WTC11 (cell line): ENCODE results near the gene SFMBT1.

Experiments
- ELF4 ChIP-seq: sonication (generic); formaldehyde crosslinking; IDR thresholded peaks from 2 replicates; pipeline ENCODE4 v1.8.1; 2022; ENCODE audit warnings: low read depth, mild to moderate bottlenecking, moderate library complexity, missing genetic modification reagents
- ETV6 ChIP-seq: sonication (generic); formaldehyde crosslinking; IDR thresholded peaks from 2 replicates; pipeline ENCODE4 v1.8.1; 2022; ENCODE audit warnings: mild to moderate bottlenecking, missing genetic modification reagents
- FOXK1 ChIP-seq: sonication (generic); formaldehyde crosslinking; IDR thresholded peaks from 2 replicates; pipeline ENCODE4 v1.8.0; 2022; ENCODE audit warnings: mild to moderate bottlenecking, moderate library complexity, missing genetic modification reagents
- NFE2L1 ChIP-seq: sonication (generic); formaldehyde crosslinking; IDR thresholded peaks from 2 replicates; pipeline ENCODE4 v1.8.1; 2023; ENCODE audit warnings: missing genetic modification reagents
- NFYB ChIP-seq: sonication (generic); formaldehyde crosslinking; conservative IDR thresholded peaks from 2 replicates; pipeline ENCODE4 v1.8.0; 2022; ENCODE audit warnings: low read depth, missing genetic modification reagents
- NR3C1 ChIP-seq: sonication (generic); formaldehyde crosslinking; conservative IDR thresholded peaks from 2 replicates; pipeline ENCODE4 v1.8.1; 2023; ENCODE audit warnings: low read depth, mild to moderate bottlenecking, missing genetic modification reagents
- RELA ChIP-seq: sonication (generic); formaldehyde crosslinking; IDR thresholded peaks from 2 replicates; pipeline ENCODE4 v1.8.1; 2022; ENCODE audit warnings: missing genetic modification reagents, mild to moderate bottlenecking, borderline replicate concordance
- ZNF138 ChIP-seq: sonication (generic); formaldehyde crosslinking; conservative IDR thresholded peaks from 2 replicates; pipeline ENCODE4 v1.8.1; 2022; ENCODE audit warnings: mild to moderate bottlenecking, moderate library complexity, missing genetic modification reagents
- TF ChIP-seq, protein P1 (sequence below): sonication (generic); formaldehyde crosslinking; IDR thresholded peaks from 2 replicates; pipeline ENCODE4 v1.8.1; 2023; ENCODE audit warnings: mild to moderate bottlenecking, missing genetic modification reagents, moderate library complexity
- TF ChIP-seq, protein P2 (sequence below): fragments of 200-600 bp; IDR thresholded peaks from 2 replicates; pipeline ENCODE4 v1.8.0; 2022; ENCODE audit warnings: antibody characterized with exemption
- TF ChIP-seq, protein P3 (sequence below): sonication (generic); formaldehyde crosslinking; IDR thresholded peaks from 2 replicates; pipeline ENCODE4 v1.8.1; 2023; ENCODE audit warnings: mild to moderate bottlenecking, missing genetic modification reagents, borderline replicate concordance
- TF ChIP-seq, protein P4 (sequence below): sonication (generic); formaldehyde crosslinking; IDR thresholded peaks from 2 replicates; pipeline ENCODE4 v1.8.0; 2022; ENCODE audit warnings: mild to moderate bottlenecking, missing genetic modification reagents

DNA sequence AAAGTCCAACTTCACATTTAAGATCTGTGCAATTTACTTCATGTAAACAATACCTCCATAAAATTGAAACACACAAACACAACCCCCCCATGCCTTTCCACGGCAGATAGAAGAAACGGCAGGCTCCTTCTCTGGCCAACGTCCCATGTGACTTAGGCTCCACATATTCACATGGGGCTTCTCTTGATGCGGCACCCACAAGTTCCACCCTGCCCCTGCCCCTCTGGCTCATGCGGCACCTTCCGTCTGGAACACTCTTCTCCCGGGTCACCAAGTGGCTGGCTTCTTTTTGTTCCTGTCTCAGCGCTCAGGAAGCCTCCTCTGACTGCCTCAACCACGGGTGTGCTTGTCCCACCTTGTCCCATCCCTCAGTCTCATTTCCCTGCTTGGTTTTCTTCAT, 174.1 kb downstream of the SFMBT1 start:
- TF ChIP-seq, protein P1, sequence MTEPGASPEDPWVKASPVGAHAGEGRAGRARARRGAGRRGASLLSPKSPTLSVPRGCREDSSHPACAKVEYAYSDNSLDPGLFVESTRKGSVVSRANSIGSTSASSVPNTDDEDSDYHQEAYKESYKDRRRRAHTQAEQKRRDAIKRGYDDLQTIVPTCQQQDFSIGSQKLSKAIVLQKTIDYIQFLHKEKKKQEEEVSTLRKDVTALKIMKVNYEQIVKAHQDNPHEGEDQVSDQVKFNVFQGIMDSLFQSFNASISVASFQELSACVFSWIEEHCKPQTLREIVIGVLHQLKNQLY (CRISPR knock-in tag), result no peak
- TF ChIP-seq, protein P2, sequence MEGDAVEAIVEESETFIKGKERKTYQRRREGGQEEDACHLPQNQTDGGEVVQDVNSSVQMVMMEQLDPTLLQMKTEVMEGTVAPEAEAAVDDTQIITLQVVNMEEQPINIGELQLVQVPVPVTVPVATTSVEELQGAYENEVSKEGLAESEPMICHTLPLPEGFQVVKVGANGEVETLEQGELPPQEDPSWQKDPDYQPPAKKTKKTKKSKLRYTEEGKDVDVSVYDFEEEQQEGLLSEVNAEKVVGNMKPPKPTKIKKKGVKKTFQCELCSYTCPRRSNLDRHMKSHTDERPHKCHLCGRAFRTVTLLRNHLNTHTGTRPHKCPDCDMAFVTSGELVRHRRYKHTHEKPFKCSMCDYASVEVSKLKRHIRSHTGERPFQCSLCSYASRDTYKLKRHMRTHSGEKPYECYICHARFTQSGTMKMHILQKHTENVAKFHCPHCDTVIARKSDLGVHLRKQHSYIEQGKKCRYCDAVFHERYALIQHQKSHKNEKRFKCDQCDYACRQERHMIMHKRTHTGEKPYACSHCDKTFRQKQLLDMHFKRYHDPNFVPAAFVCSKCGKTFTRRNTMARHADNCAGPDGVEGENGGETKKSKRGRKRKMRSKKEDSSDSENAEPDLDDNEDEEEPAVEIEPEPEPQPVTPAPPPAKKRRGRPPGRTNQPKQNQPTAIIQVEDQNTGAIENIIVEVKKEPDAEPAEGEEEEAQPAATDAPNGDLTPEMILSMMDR, result no peak
- TF ChIP-seq RELA (CRISPR knock-in tag), result no peak
- TF ChIP-seq ELF4 (CRISPR knock-in tag), result no peak
- TF ChIP-seq NFYB, result no peak
- TF ChIP-seq FOXK1 (CRISPR knock-in tag), result no peak
- TF ChIP-seq ZNF138 (CRISPR knock-in tag), result no peak
- TF ChIP-seq ETV6 (CRISPR knock-in tag), result no peak
- TF ChIP-seq, protein P3, sequence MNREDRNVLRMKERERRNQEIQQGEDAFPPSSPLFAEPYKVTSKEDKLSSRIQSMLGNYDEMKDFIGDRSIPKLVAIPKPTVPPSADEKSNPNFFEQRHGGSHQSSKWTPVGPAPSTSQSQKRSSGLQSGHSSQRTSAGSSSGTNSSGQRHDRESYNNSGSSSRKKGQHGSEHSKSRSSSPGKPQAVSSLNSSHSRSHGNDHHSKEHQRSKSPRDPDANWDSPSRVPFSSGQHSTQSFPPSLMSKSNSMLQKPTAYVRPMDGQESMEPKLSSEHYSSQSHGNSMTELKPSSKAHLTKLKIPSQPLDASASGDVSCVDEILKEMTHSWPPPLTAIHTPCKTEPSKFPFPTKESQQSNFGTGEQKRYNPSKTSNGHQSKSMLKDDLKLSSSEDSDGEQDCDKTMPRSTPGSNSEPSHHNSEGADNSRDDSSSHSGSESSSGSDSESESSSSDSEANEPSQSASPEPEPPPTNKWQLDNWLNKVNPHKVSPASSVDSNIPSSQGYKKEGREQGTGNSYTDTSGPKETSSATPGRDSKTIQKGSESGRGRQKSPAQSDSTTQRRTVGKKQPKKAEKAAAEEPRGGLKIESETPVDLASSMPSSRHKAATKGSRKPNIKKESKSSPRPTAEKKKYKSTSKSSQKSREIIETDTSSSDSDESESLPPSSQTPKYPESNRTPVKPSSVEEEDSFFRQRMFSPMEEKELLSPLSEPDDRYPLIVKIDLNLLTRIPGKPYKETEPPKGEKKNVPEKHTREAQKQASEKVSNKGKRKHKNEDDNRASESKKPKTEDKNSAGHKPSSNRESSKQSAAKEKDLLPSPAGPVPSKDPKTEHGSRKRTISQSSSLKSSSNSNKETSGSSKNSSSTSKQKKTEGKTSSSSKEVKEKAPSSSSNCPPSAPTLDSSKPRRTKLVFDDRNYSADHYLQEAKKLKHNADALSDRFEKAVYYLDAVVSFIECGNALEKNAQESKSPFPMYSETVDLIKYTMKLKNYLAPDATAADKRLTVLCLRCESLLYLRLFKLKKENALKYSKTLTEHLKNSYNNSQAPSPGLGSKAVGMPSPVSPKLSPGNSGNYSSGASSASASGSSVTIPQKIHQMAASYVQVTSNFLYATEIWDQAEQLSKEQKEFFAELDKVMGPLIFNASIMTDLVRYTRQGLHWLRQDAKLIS, result no peak
- TF ChIP-seq, protein P4, sequence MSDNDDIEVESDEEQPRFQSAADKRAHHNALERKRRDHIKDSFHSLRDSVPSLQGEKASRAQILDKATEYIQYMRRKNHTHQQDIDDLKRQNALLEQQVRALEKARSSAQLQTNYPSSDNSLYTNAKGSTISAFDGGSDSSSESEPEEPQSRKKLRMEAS (CRISPR knock-in tag), result no peak
- TF ChIP-seq NR3C1 (CRISPR knock-in tag), result no peak
- no peak for TF ChIP-seq NFE2L1
